GM20000 (cell line): ENCODE results near the gene PLD2.
A peak's percentile ranks its signal among the peaks of the same experiment; 100 is the strongest.
"Not testable (repeated sequence)": the region's sequence is repeated elsewhere in the genome, so short reads cannot be mapped to it uniquely, and the experiment has no call there.

ENCODE experiments used
- DNase-seq: peaks from one replicate; pipeline ENCODE4 v3.0.0; 2012; ENCODE audit warnings: low spot score
- TF ChIP-seq, protein P1 (sequence below): IDR thresholded peaks from 2 replicates; pipeline ENCODE4 v1.5.1; 2012; ENCODE audit warnings: mild to moderate bottlenecking, control low read depth; ENCODE audit errors: extremely low read depth, missing control alignments

The PLD2 gene

DNA sequence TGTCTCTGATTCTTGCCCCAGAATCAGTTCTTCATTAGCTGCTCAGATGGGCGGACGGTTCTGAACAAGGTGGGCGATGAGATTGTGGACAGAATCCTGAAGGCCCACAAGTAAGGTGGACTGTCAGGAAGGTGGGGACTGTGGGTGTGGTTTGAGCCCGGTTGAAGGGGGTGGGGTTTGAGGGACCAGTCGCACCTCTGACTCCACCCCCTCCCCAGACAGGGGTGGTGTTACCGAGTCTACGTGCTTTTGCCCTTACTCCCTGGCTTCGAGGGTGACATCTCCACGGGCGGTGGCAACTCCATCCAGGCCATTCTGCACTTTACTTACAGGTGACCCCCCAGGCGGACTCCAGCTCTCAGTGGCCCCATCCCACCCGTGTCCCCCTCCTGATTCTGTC, 11.3 kb downstream of the PLD2 start:
- no peak for DNase-seq
- TF ChIP-seq, protein P1, sequence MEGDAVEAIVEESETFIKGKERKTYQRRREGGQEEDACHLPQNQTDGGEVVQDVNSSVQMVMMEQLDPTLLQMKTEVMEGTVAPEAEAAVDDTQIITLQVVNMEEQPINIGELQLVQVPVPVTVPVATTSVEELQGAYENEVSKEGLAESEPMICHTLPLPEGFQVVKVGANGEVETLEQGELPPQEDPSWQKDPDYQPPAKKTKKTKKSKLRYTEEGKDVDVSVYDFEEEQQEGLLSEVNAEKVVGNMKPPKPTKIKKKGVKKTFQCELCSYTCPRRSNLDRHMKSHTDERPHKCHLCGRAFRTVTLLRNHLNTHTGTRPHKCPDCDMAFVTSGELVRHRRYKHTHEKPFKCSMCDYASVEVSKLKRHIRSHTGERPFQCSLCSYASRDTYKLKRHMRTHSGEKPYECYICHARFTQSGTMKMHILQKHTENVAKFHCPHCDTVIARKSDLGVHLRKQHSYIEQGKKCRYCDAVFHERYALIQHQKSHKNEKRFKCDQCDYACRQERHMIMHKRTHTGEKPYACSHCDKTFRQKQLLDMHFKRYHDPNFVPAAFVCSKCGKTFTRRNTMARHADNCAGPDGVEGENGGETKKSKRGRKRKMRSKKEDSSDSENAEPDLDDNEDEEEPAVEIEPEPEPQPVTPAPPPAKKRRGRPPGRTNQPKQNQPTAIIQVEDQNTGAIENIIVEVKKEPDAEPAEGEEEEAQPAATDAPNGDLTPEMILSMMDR, result no peak

DNA sequence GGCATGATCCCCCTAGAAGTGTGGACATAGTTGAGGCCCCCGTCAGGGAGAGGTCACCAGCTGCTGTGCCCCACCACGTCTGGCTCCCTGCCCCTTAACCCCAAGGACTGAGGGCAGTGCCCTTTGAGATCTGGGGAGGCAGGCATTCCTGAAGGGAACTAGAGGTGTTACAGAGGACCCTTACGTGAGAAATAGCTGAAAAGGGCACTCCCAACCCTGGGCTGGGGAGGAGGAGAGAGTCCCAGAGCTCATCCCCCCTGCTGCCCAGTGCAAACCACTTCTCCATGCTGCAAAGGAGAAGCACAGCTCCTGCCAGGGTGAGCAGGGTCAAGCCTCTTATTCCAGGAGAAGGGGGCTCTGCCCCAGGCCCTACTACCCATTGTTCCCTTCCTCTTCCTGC, 15.9 kb downstream of the PLD2 start:
- DNase-seq, result no peak
- TF ChIP-seq, protein P1, result no peak

DNA sequence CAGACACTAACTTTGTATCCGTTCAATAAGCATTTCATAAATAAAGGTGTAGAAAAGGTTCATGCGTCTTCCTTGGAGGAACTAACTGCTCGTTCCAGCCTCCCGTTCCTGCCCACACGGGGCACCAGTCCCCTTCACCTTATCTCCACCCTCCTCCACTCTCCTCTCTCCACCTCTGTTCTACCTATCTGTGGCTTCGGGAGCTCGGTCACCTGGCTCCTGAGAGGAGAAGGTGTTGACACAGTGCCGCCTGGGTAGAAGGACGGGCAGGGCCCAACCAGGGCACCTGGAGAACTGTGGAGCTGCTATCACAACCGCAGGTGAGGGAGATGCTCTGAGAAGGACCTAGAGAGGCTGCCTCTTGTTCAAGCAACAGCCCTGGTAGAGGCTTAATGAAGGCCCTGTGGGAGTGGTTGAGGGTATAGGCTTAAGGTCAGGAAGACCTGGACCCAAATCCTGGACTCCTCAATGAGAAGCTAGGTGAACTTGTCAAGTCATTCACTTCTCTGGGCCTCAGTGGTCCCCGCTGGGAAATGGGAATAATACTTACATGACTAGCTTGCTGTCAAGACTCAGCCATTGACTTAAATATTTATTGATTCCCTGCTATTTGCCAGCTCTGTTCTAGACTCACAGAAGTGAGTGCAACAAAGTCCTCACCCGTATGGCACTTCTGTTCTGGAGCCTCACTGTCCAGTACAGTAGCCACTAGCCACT, 16.6 kb downstream of the PLD2 start:
- DNase-seq, result no peak
- TF ChIP-seq, protein P1, result no peak

DNA sequence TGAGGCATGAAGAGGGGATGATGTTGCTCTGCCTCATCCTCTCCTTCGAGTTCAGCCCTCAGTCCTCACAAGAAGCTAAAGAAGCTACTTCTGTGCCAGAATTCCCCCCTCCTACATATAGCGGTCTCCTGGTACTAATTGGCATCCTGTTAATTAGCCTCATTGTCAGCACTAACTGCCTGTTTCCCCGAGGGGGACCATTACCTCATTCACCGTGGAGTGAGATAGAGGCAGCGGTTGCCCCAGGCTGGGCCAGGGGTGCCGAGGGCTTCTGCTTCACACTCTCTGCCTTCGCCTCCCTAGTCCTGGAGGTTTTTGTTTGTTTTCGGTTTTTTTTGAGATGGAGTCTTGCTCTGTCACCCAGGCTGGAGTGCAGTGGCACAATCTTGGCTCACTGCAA, 20.4 kb downstream of the PLD2 start:
- DNase-seq, result no peak
- TF ChIP-seq, protein P1, result no peak

DNA sequence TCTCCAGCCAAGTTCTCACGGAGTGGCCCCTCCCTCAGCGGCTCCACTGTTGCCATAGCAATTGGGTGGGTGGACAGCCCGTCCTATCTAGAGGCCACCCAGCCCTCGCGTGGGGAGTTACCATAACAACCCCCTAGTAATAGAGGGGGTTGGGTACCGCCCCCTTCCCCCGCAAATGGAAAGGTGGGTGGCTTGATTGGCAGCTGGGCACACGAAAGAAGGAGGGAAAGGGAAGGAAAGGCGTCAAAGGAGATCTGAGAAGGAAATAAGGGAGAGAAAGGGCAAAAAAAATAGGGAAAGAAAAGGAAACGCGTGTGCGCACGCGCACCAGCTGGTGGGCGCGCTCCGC, 25.9 kb downstream of the PLD2 start:
- DNase-seq, result not testable (repeated sequence)

DNA sequence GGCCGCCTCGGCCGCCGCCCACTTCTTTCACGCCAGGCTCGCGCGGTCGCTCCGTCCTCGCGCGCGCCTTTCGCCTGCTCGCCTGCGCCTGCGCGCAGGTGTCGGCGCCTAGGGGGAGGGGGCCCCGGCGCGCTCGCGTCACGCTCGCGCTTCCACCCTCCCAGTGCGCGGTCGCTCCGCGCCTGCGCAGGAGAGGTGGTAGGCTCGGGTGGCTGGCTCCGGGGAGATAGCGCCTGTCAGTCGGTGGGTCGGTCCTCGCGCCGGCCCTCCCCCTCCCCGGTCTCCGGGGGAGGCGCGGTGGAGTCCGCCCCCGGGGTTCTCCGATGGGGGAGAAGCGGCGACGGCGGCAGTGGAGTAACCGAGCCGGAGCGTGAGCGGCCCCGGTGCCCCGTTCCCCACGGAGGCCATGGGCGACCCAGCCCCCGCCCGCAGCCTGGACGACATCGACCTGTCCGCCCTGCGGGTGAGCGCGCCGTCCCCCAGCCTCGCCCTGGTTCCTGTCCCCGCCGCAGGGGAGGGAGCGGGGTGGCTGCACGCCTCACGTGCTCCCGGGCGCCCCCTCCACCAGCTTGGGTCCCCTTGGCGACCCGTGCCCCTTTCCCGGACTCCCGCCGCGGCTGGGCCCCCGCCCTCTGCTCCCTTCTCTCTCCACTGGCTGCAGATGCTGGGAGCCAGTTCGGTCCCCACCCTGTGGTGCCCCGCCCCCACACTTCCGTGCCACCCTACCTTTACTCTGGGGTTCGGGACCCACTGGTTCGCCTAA, 26.4 kb downstream of the PLD2 start, which contains the start of gene MINK1:
Gene MINK1 (plus strand): TSS at position 163 of the 763 bp plus-strand sequence. CDS start 244 bp downstream, at position 407.
- TF ChIP-seq, protein P1, result no peak
- peak; percentile 100 for DNase-seq

DNA sequence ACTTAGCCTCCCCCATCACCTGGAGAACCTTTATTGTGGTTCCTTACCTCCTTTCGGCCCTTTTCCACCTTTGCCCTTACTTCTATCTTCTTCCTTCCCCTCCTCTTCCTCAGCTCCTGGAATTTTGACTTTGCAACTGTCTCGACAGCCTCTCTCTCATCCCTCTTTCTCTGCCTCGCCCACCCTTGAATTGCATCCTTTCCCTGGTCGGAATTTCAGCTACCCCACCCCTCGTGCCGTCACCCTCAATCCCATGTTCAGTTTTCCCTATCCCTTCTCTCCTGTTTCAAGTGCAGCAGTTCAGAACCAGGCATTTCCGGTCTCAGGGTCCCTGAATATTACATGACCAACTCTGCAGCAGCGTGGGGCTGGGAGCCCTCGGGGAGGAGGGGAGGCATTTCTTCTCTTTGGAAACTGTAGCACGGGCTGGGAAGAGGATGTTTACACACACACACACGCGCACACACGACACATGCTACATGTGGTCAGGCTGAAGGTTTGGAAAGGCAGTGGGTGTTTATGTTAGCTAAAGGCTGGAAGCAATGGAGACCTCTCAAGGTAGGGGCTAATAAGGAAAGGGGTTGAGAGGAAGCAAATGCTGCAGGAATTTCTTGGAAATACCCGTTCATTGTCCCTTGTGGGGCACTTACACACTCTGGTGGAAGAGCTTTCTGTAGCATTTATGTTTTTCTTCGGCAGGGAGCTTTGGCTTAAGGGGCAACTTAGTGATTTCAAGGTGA, 27.2 kb downstream of the PLD2 start:
- TF ChIP-seq, protein P1, result no peak
- no peak for DNase-seq
